A549 (cell line): ENCODE measurements around the gene YDJC.
"Not testable (repeated sequence)": the region's sequence is repeated elsewhere in the genome, so short reads cannot be mapped to it uniquely, and the experiment has no call there.

Experiments
- BHLHE40 ChIP-seq: IDR thresholded peaks from 2 replicates; pipeline ENCODE4 v1.6.1; 2012; ENCODE audit warnings: low read depth, low read length, inconsistent platforms
- EHMT2 ChIP-seq: fragments of 200-600 bp; sonication (generic); IDR thresholded peaks from 2 replicates; pipeline ENCODE4 v1.6.1; 2016; ENCODE audit warnings: antibody characterized with exemption, low read depth, mild to moderate bottlenecking, moderate library complexity
- EP300 ChIP-seq, 2 experiments: fragments of >200 bp; sonication (Bioruptor Twin); formaldehyde crosslinking; IDR thresholded peaks; 2 replicates in 1 of 2; 3 replicates in 1 of 2; pipeline ENCODE4 v1.6.1; 2016 to 2017
- JUN ChIP-seq, 2 experiments: fragments of >200 bp; sonication (Bioruptor Twin); formaldehyde crosslinking; IDR thresholded peaks; 2 replicates in 1 of 2; 3 replicates in 1 of 2; pipeline ENCODE4 v1.6.1; 2016 to 2017
- JUNB ChIP-seq: fragments of >200 bp; sonication (Bioruptor Twin); formaldehyde crosslinking; IDR thresholded peaks from 2 replicates; pipeline ENCODE4 v1.6.1; 2016
- RAD21 ChIP-seq, 2 experiments: fragments of >200 bp in 1 of 2; sonication (Bioruptor Twin) in 1 of 2; formaldehyde crosslinking in 1 of 2; IDR thresholded peaks in 1 of 2; conservative IDR thresholded peaks in 1 of 2; 2 replicates in 1 of 2; 3 replicates in 1 of 2; pipeline ENCODE4 v1.6.1; 2012 to 2018; ENCODE audit warnings: inconsistent platforms in 1 of 2
- TF ChIP-seq, protein P1 (sequence below): fragments of >200 bp; sonication (Bioruptor Twin); formaldehyde crosslinking; IDR thresholded peaks from 3 replicates; pipeline ENCODE4 v1.5.1; 2016
- TF ChIP-seq, protein P2 (sequence below): fragments of 200-600 bp; sonication (generic); IDR thresholded peaks from 2 replicates; pipeline ENCODE4 v1.6.1; 2016; ENCODE audit warnings: antibody characterized with exemption, mild to moderate bottlenecking, moderate library complexity

DNA sequence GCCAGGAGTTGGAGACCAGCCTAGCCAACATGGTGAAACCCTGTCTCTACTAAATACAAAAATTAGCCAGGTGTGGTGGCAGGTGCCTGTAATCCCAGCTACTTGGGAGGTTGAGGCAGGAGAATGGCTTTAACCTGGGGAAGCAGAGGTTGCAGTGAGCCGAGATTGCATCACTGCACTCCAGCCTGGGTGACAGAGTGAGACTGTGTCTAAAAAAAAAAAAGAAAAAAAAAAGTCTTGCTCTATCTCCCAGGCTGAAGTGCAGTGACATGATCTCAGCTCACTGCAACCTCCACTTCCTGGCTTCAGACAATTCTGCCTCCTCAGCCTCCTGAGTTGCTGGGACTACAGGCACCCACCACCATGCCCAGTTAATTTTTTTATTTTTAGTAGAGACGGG, 7.6 kb upstream of the YDJC start:
- TF ChIP-seq, protein P1, sequence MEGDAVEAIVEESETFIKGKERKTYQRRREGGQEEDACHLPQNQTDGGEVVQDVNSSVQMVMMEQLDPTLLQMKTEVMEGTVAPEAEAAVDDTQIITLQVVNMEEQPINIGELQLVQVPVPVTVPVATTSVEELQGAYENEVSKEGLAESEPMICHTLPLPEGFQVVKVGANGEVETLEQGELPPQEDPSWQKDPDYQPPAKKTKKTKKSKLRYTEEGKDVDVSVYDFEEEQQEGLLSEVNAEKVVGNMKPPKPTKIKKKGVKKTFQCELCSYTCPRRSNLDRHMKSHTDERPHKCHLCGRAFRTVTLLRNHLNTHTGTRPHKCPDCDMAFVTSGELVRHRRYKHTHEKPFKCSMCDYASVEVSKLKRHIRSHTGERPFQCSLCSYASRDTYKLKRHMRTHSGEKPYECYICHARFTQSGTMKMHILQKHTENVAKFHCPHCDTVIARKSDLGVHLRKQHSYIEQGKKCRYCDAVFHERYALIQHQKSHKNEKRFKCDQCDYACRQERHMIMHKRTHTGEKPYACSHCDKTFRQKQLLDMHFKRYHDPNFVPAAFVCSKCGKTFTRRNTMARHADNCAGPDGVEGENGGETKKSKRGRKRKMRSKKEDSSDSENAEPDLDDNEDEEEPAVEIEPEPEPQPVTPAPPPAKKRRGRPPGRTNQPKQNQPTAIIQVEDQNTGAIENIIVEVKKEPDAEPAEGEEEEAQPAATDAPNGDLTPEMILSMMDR: not testable (repeated sequence)
- not testable (repeated sequence) for TF ChIP-seq EHMT2; JUNB; JUN (IDR thresholded peaks at IDR 0.05); EP300 (IDR thresholded peaks at IDR 0.05); RAD21 (conservative IDR thresholded peaks at IDR 0.05 in 1 of 2, IDR thresholded peaks at IDR 0.05 in 1 of 2); BHLHE40
- TF ChIP-seq, protein P2, sequence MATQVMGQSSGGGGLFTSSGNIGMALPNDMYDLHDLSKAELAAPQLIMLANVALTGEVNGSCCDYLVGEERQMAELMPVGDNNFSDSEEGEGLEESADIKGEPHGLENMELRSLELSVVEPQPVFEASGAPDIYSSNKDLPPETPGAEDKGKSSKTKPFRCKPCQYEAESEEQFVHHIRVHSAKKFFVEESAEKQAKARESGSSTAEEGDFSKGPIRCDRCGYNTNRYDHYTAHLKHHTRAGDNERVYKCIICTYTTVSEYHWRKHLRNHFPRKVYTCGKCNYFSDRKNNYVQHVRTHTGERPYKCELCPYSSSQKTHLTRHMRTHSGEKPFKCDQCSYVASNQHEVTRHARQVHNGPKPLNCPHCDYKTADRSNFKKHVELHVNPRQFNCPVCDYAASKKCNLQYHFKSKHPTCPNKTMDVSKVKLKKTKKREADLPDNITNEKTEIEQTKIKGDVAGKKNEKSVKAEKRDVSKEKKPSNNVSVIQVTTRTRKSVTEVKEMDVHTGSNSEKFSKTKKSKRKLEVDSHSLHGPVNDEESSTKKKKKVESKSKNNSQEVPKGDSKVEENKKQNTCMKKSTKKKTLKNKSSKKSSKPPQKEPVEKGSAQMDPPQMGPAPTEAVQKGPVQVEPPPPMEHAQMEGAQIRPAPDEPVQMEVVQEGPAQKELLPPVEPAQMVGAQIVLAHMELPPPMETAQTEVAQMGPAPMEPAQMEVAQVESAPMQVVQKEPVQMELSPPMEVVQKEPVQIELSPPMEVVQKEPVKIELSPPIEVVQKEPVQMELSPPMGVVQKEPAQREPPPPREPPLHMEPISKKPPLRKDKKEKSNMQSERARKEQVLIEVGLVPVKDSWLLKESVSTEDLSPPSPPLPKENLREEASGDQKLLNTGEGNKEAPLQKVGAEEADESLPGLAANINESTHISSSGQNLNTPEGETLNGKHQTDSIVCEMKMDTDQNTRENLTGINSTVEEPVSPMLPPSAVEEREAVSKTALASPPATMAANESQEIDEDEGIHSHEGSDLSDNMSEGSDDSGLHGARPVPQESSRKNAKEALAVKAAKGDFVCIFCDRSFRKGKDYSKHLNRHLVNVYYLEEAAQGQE: not testable (repeated sequence)
